C4-2B (cell line): ENCODE measurements around the gene SOD2.

Experiments used
- H3K27ac ChIP-seq: fragments of 450-650 bp; 2 replicates; pipeline ENCODE4 v1.5.1; 2017
- ZFX ChIP-seq: fragments of 450-650 bp; IDR thresholded peaks from 2 replicates; pipeline ENCODE4 v1.6.1; 2017
- TF ChIP-seq, protein P1 (sequence below): fragments of 450-650 bp; conservative IDR thresholded peaks from 2 replicates; pipeline ENCODE4 v1.5.1; 2017; ENCODE audit warnings: mild to moderate bottlenecking

The SOD2 gene

DNA sequence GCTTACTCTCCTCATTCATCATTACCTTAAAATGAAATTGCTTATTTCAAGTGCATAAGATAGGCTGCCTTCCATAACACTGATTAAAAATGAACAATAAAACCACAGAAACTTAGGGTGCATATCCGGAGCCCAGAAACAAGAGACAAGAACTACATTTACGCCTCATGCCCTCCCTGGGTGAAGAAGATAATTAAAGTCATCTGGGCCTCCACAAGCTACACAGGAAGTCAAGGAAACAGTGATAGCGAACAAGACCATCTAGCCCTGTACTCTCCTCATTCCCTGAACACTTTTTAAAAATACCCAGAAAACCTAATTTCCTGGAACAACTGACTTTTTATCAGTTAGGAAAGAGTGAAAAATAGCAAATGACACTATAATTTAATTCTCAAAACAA, 6.3 kb downstream of the SOD2 start:
- no peak for TF ChIP-seq ZFX
- TF ChIP-seq, protein P1, sequence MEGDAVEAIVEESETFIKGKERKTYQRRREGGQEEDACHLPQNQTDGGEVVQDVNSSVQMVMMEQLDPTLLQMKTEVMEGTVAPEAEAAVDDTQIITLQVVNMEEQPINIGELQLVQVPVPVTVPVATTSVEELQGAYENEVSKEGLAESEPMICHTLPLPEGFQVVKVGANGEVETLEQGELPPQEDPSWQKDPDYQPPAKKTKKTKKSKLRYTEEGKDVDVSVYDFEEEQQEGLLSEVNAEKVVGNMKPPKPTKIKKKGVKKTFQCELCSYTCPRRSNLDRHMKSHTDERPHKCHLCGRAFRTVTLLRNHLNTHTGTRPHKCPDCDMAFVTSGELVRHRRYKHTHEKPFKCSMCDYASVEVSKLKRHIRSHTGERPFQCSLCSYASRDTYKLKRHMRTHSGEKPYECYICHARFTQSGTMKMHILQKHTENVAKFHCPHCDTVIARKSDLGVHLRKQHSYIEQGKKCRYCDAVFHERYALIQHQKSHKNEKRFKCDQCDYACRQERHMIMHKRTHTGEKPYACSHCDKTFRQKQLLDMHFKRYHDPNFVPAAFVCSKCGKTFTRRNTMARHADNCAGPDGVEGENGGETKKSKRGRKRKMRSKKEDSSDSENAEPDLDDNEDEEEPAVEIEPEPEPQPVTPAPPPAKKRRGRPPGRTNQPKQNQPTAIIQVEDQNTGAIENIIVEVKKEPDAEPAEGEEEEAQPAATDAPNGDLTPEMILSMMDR: no peak
- H3K27ac ChIP-seq: no peak overlapping the region

GRCh38 chr6:159686040-159686439, 7.0 kb downstream of the SOD2 start:
- H3K27ac ChIP-seq: no peak overlapping the region
- TF ChIP-seq, protein P1: no peak
- TF ChIP-seq ZFX: no peak

GRCh38 chr6:159684013-159684304, 9.1 kb downstream of the SOD2 start:
- TF ChIP-seq, protein P1: no peak
- no peak for TF ChIP-seq ZFX
- no peak overlapping the region for H3K27ac ChIP-seq

GRCh38 chr6:159682810-159683209, 10.2 kb downstream of the SOD2 start:
- no peak for TF ChIP-seq ZFX
- TF ChIP-seq, protein P1: no peak
- no peak overlapping the region for H3K27ac ChIP-seq

DNA sequence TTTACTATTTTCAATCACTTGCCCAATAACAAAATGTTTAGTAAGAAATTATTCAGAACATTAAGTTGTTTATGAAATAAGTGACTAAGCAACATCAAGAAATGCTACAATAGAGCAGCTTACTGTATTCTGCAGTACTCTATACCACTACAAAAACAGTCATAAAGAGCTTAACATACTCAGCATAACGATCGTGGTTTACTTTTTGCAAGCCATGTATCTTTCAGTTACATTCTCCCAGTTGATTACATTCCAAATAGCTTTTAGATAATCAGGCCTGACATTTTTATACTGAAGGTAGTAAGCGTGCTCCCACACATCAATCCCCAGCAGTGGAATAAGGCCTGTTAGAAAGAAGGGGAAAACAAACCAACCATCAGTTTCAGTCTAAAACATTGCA, 10.7 kb downstream of the SOD2 start:
- TF ChIP-seq, protein P1: no peak
- no peak overlapping the region for H3K27ac ChIP-seq

DNA sequence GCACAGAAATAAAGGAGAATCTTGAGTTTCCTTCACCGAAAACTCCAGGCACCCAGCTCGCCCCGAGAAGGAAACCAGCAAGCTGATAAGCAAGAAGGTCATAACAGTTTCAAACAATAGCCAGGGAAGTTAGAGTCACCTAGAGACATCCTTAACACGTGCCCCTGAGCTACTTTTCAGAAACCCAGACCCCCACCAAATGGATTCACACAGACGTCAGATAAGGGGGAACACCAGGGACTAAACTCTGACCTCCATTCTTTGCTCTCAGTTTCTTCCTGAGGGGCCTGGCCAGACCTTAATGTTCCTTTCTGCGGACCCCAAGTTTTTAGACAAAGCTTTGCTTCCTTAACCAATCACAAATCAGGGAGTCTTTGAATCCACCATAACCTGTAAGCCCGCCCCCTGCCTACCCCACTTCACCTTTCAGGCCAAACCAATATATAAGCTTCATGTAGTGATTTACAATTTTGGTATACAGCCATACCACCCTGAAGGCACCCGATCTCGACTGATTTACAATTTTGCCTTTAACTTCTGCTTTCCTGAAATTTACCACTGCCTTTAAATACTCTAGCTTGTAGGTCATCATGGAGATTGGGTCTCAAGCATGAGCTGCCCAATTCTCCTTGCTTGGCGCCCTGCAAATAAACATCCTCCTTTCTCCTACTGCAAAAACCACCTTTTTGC, 11.7 kb downstream of the SOD2 start:
- H3K27ac ChIP-seq: no peak overlapping the region
- no peak for TF ChIP-seq ZFX
- TF ChIP-seq, protein P1: no peak

GRCh38 chr6:159680104-159680503, 12.9 kb downstream of the SOD2 start:
- TF ChIP-seq ZFX: no peak
- TF ChIP-seq, protein P1: no peak

More at GRCh38 chr6:159680104-159680503, 12.9 kb downstream of the SOD2 start:
- H3K27ac ChIP-seq: no peak overlapping the region
